NCI-H128 (cell line): Measurements from ENCODE around the gene PGBD1.
A peak's percentile ranks its signal among the peaks of the same experiment; 100 is the strongest.
"Not testable (repeated sequence)": the region's sequence is repeated elsewhere in the genome, so short reads cannot be mapped to it uniquely, and the experiment has no call there.

Source experiments
- DNase-seq: peaks from one replicate; lab custom pipeline; 2025; ENCODE audit not compliant: unreplicated experiment; lab: John Stamatoyannopoulos, UW

Gene PGBD1

DNA sequence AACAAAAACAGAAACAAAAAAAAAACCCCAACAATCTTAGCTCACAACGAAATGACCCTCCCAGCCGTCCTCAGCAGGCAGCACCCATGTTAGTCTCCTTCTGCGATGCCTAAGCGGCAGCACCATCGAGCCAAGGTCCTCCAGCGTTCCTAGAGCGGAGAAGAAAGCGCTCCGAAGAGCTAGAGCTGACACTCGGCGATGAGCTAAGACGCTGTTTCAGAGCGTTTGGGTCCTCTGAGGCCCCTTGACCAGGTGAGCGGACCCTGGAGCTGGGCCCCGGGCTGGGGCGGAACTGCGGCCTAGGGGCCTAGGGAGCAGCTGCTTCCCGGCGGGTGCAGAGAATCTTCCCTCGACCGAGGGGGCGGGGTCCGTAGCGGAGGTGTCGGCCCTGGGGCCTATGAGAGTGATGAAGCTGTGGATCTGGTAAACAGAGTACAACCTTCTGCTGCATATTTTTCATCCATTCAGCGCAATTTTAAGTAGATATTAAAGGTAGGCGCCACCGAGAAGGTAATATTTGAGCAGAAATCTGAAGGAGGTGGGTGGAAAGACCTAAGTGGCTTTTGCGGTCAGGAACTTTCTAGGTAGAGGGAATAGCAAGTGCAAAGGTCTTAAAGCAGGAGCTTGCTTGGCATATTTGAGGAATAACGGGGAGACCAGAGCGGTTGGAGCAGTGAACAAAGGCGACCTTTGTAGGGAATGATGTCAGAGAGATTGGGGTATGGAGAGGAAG lies 14.2 kb upstream of the PGBD1 start, which contains the start of gene ZSCAN26:
ZSCAN26 (plus strand) TSS at position 182 of the 733 bp plus-strand sequence. CDS start 4,777 bp downstream, outside the sequence.
- peak; percentile 83 for DNase-seq

DNA sequence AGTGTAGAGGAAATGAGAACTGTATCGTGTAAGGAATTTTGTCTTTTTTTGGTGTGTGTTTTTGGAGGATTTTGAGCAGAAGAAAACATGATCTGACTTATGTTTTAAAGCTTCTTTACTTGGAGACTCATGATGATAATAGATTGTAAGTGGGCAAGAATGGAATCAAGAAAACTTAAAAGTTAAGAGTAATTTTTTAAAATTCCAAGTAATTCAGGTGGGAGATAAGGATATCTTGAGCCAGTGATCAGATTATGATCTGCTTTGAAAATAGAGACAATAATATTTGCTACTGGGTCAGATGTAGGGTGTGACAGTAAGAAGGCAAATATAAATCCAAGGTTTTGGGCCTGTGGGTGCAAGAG lies 13.7 kb upstream of the PGBD1 start:
- no peak for DNase-seq

DNA sequence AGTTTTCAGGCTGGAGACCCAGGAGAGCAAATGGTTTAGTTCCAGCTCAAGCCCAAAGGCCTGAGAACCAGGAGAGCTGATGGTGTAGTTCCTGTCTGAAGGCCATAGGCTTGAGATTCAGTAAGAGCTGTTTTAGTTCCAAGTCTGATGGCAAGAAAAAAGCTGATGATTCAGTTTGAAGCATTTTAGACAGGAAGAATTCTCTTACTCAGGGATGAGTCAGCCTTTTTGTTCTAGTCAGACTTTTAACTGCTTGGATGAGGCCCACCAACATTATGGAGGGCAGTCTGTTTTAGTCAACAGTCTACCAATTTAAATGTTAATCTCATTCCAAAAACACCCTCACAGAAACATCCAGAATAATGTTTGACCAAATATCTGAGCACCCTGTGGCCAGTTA lies 11.9 kb upstream of the PGBD1 start:
- no peak for DNase-seq

DNA sequence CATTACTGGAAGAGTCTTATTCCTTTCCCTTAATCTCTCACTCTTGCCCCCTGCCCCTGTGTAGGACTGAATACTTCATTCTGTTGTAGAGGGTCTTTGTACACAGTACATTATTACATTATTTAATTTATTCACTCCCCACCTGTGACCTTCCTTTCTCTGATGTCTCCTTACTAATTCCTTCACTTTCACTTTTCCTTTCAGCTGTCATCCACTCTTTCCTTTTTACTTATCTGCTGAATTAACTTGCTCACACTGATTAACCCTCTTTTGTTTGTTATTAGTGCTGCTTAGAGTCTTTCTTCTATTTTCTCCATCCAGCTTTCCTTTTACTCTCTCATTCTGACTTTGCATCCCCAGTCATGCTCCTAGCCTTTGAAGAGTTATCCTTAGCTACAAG lies 6.5 kb upstream of the PGBD1 start:
- DNase-seq, result no peak

DNA sequence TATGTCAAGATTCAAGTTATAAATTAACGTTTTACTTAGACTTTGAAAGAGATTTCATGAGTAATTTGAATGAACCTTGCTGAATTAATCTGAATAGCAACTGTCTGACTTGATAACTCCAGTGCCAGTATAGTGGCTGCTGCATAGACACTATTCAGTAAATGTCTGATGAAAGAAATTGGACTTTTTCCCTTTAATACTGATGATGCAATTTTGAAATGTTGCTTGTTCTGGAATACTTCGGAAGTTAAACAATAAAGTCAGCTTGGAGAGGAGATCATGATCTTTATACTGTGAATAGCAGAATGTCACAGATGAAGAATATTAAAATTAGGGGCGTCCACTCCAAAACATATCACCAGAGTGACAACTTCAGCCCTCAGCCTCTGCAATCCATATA lies 3.6 kb upstream of the PGBD1 start:
- DNase-seq, result no peak

DNA sequence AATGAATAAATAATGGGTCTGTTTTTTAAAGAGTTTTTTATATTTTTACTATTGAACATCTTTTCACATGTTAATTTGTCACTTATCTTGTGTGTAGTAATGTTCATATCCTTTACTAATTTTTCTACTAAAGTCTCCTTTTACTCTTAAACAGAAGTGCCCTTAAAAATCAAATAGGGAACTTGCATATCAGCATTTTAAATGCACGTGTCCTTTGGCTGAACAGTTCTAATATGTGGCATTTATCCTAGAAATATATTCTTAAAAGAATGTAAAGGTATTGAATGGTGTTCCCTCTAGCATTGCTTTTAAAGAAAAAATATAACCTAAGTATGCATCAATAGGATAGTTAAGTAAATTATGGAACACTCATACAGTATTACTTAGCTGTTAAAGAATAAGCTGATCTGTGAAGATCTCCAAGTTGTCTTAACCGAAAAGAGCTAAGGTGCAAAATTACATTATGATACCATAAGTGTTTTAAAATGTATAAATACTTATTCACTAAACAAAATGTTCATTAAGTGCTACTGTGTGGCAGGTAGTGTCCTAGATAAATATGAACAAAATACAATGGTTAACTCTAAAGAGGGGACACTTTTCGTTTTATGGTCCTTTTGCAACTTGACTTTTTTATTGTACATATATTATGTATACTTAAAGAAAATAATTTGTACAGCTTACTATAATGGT lies 631 bp upstream of the PGBD1 start:
- no peak for DNase-seq

DNA sequence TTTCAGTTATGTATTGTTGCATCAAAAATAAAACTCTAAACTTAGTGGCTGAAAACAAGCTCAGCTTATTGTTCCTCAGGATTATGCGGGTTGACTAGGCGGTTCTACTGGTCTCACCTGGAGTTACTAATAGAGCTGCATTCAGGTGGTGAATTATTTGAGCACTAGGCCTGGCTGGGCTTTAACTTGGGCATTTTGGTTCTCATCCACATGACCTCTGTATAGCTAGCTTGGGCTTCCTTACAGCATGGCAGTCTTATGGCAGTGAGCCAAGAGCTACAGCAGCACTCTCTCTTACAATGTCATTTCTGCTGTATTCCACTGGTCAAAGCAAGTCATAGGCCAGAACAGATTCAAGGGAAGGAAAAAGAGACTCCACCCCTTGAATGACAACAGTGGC lies 1.6 kb downstream of the PGBD1 start:
- no peak for DNase-seq

DNA sequence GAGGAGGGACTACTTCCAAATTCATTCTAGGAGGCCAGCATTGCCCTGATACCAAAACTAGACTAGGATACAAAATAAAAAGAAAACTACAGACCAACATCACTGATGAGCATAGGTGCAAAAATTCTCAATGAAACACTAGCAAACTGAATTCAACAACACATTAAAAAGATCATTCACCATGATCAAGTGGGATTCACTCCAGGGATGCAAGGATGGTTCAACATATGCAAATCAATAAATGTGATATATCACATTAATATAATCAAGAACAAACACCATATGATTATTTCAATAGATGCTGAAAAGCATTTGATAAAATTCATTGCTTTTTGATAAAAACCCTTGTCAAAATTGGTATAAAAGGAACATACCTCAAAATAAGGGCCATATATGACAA lies 10.2 kb downstream of the PGBD1 start:
- no peak for DNase-seq

DNA sequence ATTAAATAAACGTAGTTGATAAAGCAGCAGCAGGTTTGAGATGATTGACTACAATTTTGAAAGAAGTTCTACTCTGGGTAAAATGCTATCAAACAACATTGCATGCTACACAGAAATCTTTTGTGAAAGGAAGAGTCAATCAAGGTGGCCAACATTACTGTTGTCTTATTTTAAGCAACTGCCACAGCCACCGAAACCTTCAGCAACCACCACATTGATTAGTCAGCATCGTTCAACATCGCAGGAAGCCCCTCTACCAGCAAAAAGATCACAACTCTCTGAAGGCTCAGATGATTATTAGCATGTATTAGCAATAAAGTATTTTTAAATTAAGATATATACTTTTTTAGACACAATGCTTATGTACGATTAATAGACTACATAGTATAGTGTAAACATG lies 14.0 kb downstream of the PGBD1 start:
- no peak for DNase-seq

DNA sequence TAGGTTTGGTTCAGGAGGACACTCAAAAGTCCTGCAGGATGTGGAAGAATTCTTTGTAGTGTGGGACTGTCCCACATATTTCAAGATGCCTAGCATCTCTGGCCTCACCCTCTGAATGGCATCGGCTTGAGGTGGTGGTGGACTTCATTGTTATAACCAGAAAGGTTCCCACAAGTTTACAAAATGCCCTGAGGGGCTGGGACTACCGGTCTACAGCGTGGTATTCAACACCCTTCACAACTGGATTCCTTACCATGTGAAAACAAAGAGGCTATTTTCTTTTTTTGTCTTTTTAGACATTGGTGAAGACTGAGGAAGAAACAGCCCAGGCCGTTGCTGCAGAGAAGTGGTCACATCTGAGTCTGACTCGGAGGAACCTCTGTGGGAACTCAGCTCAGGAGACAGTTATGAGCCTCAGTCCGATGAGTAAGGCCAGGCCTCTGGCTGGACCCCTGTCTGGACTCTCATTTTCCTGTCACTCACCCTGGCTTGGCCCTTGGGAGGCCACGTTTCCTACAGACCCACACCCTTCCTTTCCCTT lies 15.2 kb downstream of the PGBD1 start:
- no peak for DNase-seq

DNA sequence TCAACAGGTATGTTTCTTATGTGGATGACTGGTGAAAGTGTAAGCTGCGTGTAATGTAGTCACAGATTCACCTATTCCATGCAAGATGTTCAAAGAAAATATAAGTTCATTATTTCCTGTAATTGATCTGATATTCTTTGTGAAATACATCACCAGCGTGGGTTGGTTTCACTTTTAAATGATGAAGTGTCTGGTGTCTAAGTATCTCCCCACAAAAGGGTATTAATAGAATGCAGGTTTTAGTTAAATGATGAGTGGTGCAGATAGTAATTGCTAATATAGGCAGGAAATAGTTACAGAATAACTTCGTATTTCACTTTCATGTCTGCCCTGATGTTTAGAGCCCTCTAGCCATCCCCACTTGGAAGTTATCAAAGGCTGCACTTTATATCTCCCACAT lies 22.2 kb downstream of the PGBD1 start:
- no peak for DNase-seq

DNA sequence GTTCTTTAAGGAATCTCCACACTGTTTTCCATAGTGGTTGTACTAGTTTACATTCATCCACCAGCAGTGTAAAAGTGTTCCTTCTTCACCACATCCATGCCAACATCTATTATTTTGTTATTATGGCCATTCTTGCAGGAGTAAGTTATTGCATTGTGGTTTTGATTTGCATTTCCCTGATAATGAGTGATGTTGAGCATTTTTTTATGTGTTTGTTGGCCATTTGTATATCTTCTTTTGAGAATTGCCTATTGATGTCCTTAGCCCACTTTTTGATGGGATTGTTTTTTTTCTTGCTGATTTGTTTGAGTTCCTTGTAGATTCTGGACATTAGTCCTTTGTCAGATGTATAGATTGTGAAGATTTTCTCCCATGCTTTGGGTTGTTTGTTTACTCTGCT lies 25.0 kb downstream of the PGBD1 start:
- DNase-seq, result not testable (repeated sequence)

DNA sequence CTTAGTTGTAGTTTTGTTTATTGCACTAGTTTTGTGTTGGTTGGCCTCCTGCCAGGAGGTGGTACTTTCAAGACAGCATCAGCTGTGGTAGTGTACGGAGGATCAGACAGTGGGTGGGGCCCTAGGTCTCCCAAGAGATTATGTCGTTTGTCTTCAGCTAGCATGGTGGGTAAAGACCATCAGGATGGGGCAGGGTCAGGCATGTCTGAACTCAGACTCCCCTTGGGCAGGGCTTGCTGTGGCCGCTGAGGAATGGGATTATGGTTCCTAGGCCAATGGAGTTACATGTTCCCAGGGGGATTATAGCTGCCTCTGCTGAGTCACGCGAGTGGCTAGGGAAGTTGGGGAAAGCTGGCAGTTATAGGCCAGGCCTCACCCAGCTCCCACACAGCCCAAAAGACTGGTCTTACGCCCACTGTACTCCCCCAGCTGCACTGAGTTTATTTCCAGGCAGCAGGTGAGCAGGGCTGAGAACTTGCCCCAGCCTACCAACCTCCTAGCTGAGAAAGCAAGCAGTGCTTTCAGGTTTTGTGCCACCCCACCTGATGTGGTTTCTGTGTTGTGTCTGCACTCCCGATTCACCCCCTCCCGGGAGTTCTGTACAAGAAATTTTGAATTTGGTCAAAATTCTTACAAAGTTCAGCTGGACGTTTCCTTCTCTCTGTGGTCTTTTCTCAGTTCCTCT lies 29.9 kb downstream of the PGBD1 start:
- DNase-seq, result no peak

DNA sequence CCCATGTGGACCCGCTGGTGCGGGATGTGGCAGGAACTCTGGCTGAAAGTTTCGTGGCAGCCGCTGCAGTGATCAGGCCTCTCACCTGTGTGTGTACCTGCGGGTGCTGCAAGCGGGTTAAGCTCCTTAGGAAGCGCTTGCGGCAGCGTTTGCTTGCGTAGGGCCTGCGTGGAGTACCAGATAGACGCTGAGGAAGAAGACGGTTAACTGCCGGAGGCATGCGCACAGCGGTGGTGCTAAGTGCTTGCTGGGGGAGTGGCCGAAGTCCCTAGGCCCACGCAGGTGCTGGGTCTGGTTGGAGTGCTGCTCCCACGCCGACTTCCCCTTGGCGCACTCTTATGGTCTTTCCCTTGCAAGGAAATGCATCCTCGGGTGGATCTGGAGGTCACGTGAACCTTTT lies 31.6 kb downstream of the PGBD1 start:
- no peak for DNase-seq

DNA sequence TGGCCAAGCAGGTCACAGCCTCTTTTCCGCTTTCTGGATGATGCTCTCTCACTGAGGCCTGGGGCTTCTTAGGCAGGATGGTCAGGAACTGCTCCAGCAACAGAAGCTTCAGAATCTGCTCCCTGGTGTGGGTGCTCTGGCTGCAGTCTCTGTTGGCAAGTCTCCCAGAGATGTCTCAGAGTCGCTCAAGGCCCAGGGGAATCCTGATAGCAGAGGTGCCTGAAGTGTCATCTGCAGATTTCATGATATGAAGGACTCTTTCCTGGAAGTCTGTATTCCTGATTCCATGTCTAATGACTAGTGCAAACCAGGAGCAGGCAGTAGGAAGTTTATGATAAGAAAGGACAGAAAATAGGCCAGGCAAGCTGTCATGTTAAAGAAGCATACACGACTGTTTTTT lies 34.3 kb downstream of the PGBD1 start:
- no peak for DNase-seq

DNA sequence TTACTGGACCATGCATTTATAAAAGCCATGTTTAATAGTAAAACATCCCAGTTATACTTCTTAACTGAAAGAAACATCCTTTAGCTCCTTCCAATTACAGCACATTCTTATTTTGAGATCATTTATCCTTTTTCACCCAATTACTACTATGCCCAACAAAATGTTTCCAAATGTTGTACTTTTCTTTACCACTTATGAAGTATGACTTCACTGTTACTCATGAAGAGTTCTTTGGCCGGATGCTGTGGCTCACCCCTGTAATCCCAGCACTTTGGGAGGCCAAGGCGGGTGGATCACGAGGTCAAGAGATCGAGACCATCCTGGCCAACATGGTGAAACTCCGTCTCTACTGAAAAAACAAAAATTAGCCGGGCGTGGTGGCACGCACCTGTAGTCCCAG lies 36.5 kb downstream of the PGBD1 start:
- DNase-seq, result not testable (repeated sequence)

DNA sequence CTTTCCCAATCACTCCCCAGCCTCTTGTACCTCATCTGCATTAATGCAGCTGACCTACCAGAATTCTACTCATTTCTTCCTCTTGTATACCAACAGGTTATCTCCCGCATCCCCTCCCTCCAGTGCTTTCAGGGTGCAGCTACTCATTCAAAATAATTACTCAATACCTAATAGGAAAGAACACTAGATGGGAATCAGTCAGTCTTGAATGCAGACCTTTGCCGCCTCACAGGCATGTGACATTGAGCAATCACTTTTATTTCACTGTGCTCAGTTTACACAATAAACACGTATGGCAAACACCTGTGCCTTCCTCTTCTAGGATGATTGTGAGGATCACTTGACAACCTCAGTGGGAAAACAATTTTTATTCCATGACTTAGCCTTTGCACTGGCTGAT lies 41.3 kb downstream of the PGBD1 start:
- no peak for DNase-seq

DNA sequence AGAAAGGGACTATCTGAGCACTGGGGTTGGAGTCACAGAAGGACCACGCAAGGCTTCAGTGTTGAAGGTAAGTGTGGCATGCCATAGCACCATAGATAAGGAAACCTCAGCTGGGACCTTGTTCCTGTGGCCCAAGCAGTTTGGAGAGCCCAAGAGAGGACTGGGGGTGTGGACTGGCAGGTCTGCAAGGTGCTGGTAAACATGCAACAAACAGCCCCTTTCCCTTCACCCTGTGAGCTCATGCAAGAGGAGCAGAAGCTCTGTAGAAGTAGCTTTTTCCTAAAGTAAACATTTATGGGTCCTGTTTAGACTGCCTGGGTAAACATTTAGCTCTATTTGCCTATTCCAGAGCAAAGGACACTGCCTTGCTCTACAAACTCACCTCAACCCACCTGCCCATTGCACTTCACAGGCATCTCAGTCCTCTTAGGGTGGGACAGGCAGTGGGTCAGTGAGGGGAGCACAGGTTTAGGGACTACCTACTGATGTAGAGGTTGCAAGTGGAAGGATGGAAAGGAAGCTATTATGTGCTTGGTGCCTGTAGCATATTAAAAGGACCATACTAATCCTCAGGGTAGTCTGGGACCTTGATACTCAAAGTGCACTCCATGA lies 42.5 kb downstream of the PGBD1 start:
- no peak for DNase-seq

DNA sequence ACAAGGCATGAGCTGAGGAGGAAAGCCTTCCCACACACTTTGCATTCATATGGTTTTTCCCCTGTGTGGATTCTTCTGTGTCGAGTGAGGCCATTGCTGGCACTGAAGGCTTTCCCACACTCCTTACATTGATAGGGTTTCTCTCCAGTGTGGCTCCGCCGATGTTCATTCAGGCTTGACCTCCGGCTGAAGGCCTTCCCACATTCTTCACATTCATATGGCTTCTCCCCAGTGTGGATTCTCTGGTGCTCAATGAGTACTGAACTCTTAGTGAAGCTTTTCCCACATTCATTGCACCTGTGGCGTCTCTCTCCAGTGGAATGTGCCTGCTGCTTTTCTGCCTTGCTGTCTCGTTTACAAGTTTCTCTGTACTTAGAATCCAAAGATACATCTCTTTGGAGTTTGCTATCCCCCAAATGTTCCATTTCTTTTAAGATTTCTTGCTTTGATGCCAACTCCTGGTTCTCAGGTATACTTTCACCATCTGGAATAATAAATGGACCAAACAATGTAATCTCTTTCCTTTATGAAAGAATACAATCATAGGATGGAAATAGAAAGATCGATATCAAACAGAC lies 45.1 kb downstream of the PGBD1 start:
- DNase-seq, result no peak

DNA sequence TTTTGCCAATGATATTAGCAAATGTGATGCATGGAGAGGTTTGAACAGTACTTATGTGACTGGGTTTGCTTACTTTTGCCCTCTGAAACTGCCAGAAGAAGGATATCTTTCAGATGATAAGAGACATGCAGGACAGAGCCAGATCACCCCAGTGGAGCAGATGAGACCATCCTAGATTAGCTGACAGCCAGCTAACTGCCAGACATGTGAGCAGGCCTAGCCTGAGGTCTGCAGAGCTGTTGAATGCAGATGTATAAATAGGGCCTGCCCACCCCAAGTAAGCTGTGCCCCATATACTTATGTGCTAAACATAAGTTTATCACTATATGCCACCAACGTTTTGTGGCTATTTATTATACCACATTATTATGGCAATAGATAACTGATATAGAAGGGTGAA lies 48.7 kb downstream of the PGBD1 start:
- DNase-seq, result no peak

DNA sequence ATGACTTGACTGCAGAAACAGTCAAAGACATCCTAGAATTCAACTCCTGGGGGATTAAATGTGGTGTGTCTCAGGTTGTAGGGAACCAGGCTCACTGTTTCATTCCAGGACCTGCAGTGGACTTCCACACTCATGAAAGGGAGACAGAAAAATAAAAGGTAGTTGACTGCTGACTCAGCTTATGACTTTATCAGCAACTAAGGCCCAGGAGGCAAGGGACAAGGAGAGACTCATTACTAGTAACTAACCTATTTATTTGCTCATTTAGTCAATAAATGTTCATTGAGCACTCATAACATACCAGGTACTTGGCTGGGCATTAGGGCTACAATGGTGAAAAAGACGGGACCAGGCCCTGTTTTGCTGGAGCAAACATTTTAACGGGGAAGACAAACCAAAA lies 51.7 kb downstream of the PGBD1 start:
- DNase-seq, result no peak
